ENCODE data around the gene THSD1.

THSD1 gene

GRCh38 chr13:52405767-52406494 is at the start of gene THSD1:
Gene THSD1, minus strand, starts transcription at chr13:52406172. Its CDS starts 3,572 bp downstream, at chr13:52402600.
- peak; percentile 74 for DNase-seq (ENCODE audit: low spot score)

GRCh38 chr13:52455677-52456041 is 49.7 kb upstream of the THSD1 start:
- peak; percentile 50 for DNase-seq (ENCODE audit: low spot score)

- peak; percentile 93 for DNase-seq (ENCODE audit: low spot score)
Measured at GRCh38 chr13:52454820-52455676, 49.1 kb upstream of the THSD1 start, which contains the start of gene CKAP2. Gene CKAP2, plus strand, starts transcription at chr13:52455478. Its CDS starts 79 bp downstream, at chr13:52455557.

- DNase-seq (ENCODE audit: low spot score) = no peak
Measured at GRCh38 chr13:52454459-52454819, 48.5 kb upstream of the THSD1 start.

- no peak for DNase-seq (ENCODE audit: low spot score)
Measured at GRCh38 chr13:52452470-52452869, 46.5 kb upstream of the THSD1 start.

GRCh38 chr13:52451135-52451804 is 45.3 kb upstream of the THSD1 start:
- no peak for DNase-seq (ENCODE audit: low spot score)

- no peak for DNase-seq (ENCODE audit: low spot score)
Measured at GRCh38 chr13:52450793-52451116, 44.8 kb upstream of the THSD1 start.

- DNase-seq (ENCODE audit: low spot score) = peak; percentile 92
Measured at GRCh38 chr13:52450012-52450792, 44.2 kb upstream of the THSD1 start, which contains the start of gene VPS36. Gene VPS36, minus strand, starts transcription at chr13:52450634. Its CDS starts 40 bp downstream, at chr13:52450594.

- DNase-seq (ENCODE audit: low spot score) = no peak
Measured at GRCh38 chr13:52449331-52450011, 43.5 kb upstream of the THSD1 start.

- DNase-seq (ENCODE audit: low spot score) = no peak
Measured at GRCh38 chr13:52447815-52448552, 42.0 kb upstream of the THSD1 start.

GRCh38 chr13:52447354-52447753 is 41.4 kb upstream of the THSD1 start:
- DNase-seq (ENCODE audit: low spot score) = no peak

- DNase-seq (ENCODE audit: low spot score) = no peak
Measured at GRCh38 chr13:52446265-52446664, 40.3 kb upstream of the THSD1 start.

GRCh38 chr13:52432456-52432855 is 26.5 kb upstream of the THSD1 start:
- no peak for DNase-seq (ENCODE audit: low spot score)

GRCh38 chr13:52428295-52428694 is 22.3 kb upstream of the THSD1 start:
- DNase-seq (ENCODE audit: low spot score) = peak; percentile 96

- DNase-seq (ENCODE audit: low spot score) = no peak
Measured at GRCh38 chr13:52421216-52421615, 15.2 kb upstream of the THSD1 start.

- DNase-seq (ENCODE audit: low spot score) = no peak
Measured at GRCh38 chr13:52419080-52419479, 13.1 kb upstream of the THSD1 start.

- DNase-seq (ENCODE audit: low spot score) = peak; percentile 26
Measured at GRCh38 chr13:52414963-52415362, 9.0 kb upstream of the THSD1 start.

- no peak for DNase-seq (ENCODE audit: low spot score)
Measured at GRCh38 chr13:52414051-52414450, 8.1 kb upstream of the THSD1 start.

GRCh38 chr13:52412128-52412527 is 6.2 kb upstream of the THSD1 start:
- no peak for DNase-seq (ENCODE audit: low spot score)

GRCh38 chr13:52411629-52412028 is 5.7 kb upstream of the THSD1 start:
- no peak for DNase-seq (ENCODE audit: low spot score)
